ENCODE measurements around the gene UACA.
"Not testable (repeated sequence)": the region's sequence is repeated elsewhere in the genome, so short reads cannot be mapped to it uniquely, and the experiment has no call there.

Gene UACA

DNA sequence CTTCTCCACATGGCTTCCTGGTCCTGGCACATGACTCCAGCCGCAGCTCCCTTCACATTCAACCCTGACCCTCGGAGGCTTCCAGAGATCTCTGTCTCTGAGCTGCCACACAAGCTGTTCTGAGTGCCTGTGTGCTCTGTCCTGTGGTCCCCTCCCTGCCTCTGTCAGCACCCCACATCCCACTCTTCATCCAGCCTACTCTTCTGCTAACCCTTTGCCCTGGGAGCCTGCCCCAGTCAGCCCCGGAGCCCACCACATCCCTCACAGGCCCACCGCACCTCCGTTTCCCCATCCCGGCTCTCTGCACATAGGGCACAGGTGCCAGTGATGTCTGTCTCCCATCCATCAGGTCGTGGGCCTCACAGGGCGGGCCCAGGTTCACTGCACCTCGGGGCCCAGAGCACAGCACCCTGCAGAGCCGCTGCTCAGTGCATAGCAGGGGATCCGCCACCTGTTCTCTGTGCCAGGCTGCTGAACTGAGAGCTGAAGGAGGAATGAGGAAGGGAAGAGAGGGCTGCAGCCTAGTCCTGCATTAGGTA is 133.6 kb downstream of the UACA start:
- DNase-seq (ENCODE audit: low read depth in 2 of 2): no peak

DNA sequence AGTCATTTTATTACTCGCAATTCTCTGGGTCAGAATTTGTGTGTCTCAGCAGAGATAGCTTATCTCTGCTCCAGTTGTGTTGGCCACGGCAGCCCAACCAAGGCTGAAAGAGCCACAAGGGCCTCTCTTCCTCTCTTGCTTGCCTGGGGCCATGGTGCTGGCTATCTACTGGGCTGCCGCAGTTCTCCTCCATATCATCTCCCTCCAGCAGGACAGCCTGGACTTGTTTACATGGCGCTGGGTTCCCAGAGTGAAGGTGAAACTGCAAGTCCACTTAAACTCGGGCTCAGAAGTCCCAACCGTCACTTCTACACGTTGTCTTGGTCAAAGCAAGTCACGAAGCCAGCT is 134.8 kb downstream of the UACA start:
- DNase-seq (ENCODE audit: low read depth in 2 of 2): no peak

DNA sequence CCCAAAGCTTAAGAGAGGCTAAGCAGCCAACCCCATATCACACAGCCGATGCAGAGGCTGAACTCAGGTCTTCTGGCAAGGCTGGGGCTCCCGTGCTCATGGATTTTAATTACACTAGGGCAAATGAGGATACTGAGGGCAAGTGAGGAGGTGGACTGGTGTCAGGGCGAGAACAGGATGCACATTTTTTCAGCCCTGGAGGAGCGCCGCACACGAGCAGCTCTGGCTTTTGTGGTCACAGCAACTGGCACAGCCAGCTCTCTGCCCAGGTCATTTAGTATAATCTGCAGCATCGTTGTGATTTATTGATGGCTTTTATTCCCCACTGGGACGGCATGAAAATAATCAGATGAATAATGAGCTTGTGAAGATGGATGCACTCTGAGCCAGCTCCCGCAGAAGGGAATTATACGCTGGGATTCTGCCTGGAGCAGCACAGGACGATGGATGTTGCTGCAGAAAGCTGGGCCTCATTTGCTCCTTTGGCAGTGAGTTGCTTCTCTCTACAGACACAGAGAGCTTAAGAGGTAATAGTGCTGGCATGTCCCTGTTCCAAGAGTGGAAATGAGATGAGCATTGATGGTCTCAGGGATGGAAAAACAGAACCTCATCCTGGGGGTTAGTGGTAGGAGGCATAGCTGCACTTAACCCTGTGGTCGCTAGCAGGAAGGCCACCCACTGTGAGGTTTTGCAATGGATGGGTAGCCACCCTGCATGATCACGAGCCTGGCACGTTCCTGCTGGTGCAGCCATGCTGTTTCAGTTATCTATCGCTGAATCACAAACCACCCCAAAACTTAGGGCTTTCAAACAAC is 135.4 kb downstream of the UACA start:
- no peak for DNase-seq (ENCODE audit: low read depth in 2 of 2)

DNA sequence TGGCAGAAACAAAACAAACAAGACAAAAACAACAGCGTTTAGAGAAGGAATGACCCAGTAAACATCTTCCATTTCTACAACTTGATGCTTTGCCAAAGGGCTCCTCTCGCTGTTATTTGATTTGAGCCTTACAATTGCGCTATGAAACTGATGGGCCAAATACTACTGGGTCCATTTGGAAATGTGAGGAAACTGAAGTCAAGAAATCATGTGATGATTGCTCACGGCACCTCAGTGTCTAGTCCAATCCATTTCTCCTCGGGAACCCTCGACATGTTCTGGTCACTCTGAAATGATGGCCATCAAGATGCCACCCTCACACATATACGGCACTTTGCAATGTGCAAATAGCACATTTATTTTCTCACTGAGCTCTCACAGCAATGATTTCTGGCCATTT is 136.0 kb downstream of the UACA start:
- DNase-seq (ENCODE audit: low read depth in 2 of 2): no peak

DNA sequence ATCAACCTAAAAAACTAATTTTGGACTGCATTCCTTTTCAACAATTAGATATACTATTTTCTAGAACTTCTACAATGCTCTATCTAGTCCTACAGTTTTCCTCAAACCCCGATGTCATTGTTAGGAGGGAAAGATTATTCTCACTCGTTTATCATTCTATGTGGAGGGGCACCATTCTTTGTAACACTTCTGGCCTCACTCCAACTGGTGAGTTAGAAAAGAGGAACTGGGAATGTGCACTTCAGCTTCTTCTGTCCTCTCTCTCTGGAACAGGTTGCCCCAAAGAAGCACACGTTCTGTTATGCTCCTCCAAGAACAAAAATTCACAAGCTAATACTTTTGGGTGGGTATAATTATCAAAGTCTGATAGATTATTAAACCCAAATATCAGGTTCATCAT is 137.9 kb downstream of the UACA start:
- no peak for DNase-seq (ENCODE audit: low read depth in 2 of 2)

DNA sequence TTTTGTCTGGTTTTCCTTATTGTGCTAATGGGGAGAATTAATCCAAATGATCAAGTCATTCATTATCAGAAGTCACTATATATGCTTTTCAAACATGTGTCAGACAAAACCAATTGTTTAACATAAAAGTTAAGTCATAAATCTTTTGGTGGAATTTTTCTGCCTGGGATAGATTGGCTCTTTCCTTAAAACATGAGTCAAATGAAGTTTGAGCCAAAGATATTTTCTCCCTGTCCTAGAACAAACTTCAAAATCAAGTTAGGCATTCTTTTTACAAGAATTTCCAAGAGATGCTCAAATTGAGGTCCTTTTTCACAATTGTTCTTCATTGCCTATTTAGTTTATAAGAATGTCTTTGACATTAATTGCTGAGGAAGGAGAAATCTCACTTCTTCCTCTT is 138.3 kb downstream of the UACA start:
- no peak for DNase-seq (ENCODE audit: low read depth in 2 of 2)

DNA sequence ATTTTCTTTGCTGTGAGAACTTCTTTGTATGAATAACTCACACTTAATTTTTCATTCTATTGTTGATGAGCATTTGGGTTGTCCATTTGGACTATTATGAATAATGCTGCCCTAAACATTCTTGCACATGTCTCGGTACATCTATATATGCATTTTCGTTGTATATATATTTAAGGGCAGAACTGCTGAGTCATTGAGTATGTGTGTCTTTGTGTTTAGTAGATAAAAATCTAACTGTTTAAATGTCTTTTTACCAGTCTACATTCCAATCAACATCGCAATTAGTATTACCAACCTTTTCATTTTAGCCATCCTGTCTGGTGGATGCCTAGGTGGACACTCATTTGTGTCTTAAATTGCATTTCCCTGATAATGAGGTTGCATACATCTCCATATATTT is 144.4 kb downstream of the UACA start:
- DNase-seq (ENCODE audit: low read depth in 2 of 2): no peak

DNA sequence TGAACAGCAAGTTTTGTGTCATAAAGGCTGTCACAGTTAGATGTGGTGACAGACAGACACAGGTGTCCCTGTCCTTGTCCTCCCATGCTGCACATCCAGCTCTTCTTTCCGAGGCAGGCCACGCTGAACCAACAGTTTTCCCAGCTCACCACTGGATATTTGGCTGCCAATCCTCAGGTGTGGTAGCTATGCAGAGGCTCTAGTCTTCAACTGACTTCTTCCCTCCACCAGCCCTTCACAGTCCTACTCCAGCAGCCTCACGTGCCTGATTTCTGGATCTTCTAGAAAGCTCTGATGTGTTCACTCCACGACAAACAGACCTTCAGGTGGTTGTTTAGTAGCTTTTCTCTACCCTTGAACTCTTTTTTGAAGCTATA is 145.5 kb downstream of the UACA start:
- no peak for DNase-seq (ENCODE audit: low read depth in 2 of 2)

DNA sequence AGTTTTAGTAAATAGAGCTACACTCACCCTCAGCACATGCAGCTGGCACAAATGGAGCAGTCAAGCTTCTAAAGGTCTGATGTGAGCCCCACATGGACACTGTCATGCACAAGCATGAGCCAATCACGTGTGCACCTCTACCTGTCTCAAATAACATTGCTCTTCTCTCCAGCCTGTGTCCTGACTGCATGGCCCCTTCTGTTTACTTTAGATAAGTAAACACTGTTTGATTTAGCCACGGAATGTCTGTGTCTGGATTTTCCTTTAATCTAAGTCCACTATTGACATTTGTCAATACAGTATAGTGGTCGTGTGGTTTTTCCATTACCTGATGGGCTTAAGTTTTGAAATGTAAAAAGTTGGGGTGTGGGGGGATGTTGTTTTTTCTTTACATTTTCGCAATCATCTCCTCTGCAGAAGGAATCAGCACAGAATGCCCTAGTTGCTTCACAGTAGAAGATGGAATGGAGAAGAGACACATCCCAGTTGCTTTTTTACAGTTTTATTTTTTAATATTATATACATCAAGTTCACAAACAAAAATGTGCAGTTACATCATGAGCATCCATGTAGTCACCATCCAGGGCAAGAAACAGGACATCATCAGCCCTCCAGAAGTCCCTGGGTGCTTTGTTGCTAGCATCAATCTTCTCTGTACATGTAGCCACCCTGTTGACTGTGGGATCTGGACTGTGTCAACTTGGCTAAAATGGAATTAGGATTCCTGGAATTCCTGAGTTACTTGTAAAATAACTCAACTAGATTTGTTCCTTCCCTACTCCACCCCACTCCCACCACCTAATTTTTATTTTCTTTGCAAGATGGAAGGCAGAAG is 146.1 kb downstream of the UACA start:
- DNase-seq (ENCODE audit: low read depth in 2 of 2): no peak

DNA sequence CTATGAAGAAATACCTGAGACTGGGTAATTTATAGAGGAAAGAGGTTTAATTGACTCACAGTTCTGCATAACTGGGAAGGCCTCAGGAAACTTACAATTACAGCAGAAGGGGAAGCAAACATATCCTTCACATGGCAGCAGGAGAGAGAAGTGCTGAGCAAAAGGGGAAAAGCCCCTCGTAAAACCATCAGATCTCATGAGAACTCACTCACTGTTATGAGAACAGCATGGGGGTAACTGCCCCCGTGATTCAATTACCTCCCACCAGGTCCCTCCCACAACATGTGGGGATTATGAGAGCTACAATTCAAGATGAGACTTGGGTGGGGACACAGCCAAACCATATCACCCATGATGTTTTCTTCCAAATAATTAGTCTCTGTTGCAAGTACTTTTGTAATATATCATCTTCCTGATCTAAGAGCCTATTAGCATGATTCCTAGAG is 147.0 kb downstream of the UACA start:
- DNase-seq (ENCODE audit: low read depth in 2 of 2): not testable (repeated sequence)

DNA sequence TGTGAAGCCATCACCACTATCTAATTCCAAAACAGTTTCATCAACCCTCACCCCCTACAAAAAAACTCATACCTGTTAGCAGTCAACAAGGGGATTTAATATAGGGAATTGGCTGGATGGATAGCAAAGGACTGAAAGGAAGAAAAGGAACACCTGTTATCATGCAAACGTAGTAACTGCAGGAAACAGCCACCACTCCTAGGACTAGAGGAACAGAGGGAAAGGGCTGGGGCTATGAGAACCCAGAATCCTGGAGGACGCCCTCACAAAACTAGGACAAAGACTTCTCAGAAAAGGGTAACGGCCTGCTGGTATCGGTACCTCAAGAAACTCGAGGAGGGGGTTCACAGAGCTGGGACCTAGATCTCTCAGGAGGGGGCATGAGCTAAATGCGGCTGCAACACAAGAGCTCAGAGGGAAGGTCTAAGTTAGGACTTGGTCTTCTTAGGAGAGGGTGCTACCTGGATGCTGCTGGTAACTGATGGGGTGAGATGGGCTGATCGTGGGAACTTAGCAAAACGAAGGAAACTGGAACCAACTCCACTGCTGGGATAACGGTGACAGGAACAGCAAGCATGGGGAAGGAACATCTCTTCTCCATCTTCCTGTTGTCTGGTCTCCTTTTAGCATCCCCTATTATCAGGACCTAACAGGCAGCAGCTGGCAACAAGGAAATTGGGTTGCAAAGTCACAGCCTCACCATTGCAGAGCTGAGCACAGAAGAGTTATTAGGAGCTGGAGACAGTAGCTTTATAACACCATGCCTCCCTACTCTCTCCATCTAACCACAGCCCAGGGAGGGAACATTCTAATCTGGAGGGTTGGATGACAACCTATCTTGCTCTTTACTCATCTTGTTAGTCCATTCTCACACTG is 147.7 kb downstream of the UACA start:
- no peak for DNase-seq (ENCODE audit: low read depth in 2 of 2)

DNA sequence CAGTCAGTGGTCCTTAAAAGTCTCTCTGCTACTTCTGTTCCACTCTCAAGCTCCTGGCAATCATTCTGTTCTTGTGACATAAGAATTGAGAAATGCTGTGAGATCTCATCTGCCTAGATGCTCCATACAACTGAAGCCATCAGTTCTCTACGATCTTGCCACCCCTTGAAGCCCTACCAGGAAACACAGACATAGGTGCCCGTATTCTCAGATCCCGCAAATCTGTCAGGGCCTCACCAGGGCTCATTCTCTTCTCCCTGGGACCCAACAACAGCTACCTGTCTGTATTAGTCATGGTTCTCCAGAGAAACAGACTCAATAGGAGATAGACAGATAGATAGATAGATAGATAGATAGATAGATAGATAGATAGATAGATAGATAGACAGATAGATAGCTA is 149.1 kb downstream of the UACA start:
- DNase-seq (ENCODE audit: low read depth in 2 of 2): no peak

DNA sequence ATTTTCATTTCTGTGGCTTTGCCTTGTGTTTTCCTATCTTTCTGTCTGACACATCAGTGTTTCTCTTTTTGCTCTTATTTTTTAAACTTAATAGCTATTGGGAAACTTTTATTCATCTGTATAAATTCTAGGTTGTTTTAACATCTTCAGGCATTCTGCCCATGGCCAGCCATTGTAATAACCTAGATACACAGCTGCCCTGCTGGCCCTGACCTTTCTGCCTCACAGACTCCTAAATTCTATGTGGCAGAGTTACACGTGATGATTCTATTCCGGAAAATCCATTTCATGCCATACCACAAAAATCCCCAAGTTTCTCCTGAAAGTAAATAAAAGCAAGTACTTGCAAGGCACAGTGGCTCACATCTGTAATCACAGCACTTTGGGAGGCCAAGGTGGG is 150.1 kb downstream of the UACA start:
- no peak for DNase-seq (ENCODE audit: low read depth in 2 of 2)

DNA sequence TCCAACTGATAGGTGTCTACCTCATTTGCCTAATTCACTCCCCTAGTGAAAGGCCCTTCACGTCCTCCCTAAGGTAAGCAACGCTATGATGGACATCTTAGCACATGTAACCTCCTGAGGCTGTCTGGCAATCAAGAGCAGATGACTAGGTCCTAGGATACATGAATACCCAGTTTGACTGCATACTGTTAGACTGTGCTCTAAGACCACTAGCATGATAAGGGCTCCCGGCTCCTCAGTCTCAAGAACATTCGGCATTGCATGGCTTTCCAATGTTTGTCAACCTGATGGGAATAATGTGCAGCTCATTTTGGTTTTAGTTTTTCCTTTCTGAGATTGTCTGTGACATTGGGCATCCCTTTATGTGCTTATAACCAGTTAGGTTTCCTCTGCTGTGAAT is 152.1 kb downstream of the UACA start:
- no peak for DNase-seq (ENCODE audit: low read depth in 2 of 2)

DNA sequence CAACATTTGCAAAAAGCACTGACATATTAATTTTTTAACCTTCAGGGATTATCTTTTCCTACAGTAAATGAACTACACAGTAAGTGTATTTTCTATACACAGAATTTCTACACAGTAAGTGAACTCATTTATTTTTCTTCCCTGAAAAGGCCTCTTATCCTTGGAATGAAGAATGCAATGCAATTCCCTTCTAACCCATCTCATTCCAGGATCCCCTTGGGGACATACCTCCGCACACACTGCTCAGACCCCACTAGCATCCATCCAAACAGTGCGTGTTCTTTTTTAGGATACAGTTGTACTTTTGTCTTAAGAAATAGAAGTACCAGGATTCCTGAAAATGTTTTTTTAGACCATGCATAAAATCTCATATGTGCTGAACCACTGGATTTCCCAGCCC is 152.8 kb downstream of the UACA start:
- no peak for DNase-seq (ENCODE audit: low read depth in 2 of 2)

DNA sequence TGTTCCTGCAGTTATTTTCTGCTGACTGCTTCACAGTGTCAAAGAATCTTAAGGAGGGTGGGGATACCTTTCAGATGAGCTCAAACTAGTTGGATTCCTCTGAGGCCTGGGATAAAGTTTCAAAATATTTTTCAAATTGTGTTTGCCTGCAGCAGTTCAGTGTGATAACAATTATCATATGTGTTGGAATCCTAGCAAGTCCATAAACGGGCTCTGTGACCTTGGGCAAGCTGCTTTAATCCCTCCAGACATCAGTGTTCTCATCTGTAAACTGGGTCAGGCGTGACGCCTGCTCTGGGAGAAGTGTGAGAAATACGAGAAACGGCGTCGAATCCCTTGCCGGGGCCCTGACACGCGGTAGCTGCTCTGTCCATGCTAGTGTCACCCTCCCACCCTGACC is 153.5 kb downstream of the UACA start:
- DNase-seq (ENCODE audit: low read depth in 2 of 2): no peak

DNA sequence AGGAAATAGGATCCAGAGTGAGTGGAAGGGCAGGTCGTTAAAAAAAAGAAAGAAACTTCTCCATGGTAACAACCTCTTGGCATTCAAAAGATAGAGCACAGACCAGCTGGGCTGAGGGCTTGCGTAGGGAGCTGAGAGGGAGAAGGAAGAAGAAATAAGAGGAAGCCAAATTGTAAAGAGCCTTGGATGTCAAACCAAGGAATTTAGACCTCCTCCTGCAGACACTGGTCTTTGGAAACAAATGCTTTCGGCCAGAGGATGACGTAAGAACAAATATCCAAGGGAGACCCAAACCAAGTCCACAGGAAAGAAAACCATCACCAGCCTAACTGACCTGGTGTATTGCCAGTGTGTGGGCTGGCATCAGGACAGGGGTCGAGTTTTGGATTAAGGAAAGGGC is 155.2 kb downstream of the UACA start:
- no peak for DNase-seq (ENCODE audit: low read depth in 2 of 2)

DNA sequence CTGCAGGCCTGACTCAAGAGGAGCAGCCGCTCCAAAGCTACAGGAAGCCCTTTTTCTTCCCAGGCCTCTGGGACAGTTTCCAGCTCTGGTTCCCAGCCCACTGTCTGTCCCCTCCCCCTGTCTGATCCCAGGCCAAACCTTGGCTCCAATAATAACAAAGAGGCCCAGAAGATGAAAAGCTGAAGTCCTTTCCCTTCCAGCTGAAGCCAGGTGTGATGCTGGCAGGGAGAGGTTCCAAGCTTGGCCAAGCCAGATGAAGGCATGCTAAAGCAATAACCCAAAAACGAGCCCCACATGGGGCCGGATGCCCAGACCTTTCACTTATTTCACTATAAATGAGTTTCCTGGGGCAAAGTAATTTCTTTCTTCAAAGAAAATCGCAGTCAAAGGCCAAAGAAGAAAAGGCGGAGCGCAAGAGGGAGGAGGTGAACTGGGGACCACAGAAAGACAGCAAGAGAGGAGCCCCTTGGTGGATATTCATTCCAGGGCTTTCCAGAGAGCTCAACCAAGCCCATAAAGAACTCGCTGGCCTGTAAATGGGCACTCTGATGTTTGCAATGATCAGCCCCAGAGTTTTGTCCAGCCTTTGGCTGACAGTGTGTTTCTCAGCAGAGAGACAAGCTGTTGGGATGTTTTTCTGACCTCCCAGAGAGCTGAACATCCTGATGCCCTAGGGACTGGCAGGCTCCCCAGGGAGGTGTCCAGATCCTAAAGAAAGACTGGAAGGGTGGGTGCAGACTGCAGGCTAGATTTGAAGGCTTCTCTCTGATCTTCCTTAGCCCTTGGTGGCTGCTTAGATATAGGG is 157.6 kb downstream of the UACA start:
- DNase-seq (ENCODE audit: low read depth in 2 of 2): no peak

DNA sequence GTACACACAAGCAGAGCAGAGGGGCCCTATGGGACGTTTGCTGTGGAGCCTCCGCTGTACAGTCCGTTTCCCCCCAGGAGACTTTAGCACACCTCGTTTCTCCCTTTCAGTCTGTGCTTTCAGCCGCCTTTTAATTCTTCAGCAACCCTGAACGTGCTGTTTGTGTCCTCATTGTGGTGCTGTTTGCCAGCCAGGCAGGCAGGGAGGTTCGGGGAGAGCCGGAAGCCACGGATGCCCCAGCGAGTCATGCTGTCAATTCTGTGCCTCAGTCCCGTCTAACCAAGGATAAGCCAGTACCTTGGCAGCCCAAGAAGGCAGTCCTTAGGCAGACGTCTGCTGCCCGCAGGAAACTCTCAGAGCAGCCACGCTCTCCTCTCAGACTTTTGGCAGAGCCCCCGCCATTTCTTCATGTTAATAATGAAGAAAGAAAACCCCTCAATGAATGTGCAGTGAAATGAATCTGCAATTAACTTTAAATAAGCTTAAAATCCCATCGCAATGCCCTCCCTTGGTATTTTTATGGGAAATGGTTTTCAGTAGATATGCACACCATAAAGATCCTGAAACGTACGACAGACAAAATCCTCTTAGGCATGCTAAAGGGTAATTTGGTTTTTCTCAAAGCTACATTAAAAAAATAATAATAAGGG is 158.6 kb downstream of the UACA start:
- no peak for DNase-seq (ENCODE audit: low read depth in 2 of 2)

All from stimulated activated CD8-positive, alpha-beta memory T cell treated with anti-CD3 and anti-CD28 coated beads, Interleukin-15, amount 100 ng/mL, for 48 hours (primary cell).